HG03565 (cell line): ENCODE measurements around the gene MPV17L2.
"Not testable (repeated sequence)": the region's sequence is repeated elsewhere in the genome, so short reads cannot be mapped to it uniquely, and the experiment has no call there.

Source experiments
- ATAC-seq: cut with Tn5 transposase; IDR thresholded peaks from one replicate; pipeline ENCODE4 v1.9.1; 2021; ENCODE audit warnings: mild to moderate bottlenecking, moderate library complexity; ENCODE audit not compliant: unreplicated experiment

The MPV17L2 gene

DNA sequence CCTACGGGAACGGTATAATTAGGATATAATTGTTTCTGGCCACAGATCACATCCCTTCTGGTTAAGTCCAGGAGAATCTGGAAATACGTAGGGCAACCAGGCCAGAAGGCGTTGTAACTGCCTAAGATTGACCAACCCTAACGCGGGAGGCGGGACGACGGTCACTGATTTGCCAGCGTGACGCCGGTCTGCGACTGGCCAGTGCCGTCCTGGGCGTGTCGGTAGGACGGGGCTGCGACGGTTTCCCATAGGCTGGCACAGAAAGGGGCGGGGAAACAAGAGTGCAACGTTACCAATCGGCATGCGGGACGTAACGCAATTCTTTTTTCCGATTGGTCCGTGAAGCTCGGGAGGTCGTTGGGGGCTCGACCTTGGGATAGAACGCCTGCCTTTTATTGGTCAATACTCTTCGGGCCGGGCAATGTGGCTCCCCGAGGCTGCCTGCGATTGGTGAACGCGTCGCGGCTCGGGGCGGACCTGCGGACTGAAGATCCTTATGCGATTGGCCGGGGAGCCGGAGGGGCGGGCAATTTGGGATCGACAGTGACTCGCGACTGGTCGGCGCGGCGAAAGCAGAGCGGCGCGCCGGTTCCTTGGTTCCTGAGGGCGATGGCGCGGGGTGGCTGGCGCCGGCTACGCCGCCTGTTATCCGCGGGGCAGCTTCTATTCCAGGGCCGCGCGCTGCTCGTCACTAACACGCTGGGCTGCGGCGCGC lies at the start of gene MPV17L2:
TSS of gene MPV17L2 (plus strand) at position 546 of the 715 bp plus-strand sequence. CDS start at position 610, 64 bp downstream.
- peak; percentile 68 for ATAC-seq

DNA sequence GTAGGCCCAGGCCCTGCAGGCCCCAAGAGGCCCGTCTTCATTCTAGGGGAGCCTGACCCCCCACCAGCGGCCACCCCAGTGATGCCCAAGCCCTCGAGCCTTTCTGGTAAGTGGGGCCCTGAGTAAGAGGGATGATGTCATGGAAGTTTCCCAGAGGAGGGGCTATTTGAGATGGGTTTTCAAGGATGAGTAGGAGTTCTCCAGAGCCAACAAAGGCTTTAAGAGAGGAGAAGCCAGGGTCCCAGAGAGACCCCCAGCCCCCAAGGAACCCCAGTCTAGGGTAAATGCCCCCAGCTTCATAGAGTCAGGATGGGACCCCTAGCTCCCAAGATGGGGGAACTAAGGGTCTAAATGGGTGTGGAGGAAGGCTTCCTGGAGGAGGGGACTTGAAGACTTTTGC lies 49.1 kb upstream of the MPV17L2 start:
- ATAC-seq = no peak

GRCh38 chr19:18144361-18144760 lies 48.7 kb upstream of the MPV17L2 start:
- ATAC-seq = no peak

DNA sequence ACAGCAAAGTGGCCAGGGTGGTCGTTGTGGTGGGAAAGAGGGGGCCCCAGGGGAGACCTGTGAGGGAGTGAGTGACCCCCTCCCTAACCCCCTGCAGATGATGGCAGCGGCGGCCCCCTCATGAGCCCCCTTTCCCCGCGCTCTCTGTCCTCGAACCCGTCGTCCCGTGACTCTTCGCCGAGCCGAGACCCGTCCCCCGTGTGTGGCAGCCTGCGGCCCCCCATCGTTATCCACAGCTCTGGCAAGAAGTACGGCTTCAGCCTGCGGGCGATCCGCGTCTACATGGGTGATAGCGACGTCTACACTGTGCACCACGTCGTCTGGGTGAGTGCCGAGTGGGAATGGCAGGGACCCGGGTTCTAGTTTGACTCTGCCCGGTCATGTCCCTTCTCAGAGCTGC lies 48.1 kb upstream of the MPV17L2 start:
- no peak for ATAC-seq

- no peak for ATAC-seq
These were observed 47.5 kb upstream of the MPV17L2 start for GRCh38 chr19:18145391-18145999.

DNA sequence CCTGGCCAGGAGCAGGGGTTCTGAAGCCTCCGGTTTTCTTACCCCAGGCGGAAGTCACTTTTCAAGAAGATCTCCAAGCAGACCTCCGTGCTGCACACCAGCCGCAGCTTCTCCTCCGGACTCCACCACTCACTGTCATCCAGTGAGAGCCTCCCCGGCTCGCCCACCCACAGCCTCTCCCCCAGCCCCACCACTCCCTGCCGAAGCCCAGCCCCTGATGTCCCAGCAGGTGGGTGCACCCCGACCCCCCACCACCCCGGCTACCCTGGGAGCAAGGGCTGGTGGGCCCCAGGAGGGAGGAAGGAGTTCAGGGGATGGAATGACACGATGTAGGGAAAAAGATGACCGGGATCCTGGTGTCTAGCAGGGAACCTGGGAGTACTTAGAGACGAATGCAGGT lies 45.6 kb upstream of the MPV17L2 start:
- no peak for ATAC-seq

DNA sequence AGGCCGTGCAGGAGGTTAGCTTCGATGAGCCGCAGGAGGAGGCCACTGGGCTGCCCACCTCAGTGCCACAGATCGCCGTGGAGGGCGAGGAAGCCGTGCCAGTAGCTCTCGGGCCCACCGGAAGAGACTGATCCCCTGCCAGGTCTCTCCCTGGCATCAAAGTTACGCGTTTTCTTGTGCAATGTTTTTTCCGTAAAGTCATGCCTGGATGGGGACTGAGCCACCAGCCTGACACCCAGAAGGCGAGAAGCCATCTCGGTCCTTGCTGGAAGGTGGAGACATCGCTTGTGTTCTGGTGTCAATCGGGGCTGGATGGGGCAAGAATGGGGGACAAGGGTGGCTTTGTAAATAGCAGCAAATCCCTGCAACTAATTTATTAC lies 43.4 kb upstream of the MPV17L2 start:
- no peak for ATAC-seq

DNA sequence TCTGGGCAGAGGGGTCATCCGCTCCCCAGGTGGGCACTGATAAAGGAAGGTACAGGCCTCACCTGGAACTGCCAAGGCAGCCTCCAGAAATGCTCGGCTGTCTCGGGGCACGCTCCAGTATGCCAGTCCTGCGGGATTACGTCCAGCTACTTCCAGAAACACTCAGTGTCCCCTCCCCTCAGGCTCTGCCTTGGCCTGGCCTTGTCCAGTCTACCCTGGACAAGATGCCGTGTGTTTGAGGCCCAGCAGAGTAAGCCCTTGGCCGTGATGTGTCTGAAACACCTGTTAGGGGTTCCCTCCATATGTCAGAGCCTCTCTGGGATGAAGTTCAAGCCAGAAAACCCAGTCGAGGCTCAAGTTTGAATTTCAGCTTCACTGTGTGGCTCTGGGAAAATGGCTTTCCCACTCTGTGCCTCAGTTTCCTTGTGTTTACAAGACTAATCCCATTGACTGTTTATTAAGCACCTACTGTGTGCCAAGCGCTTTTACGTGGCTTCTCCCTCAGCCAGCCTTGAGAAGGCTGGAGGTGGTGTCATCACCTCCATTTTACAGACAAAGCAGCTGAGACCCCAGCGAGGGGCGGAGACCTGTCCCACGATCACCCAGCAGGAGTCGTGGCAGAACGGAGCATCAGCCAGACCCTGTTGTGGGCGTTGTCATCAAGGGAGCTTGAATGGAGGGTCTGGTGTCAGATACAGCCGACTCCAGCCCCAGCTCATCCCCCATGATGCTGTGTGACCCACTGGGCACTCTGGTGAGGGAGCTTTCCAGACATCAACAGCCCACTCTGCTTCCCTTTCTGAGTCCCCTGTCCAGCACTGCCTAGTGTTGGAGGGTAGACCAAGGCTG lies 42.0 kb upstream of the MPV17L2 start:
- ATAC-seq = no peak

DNA sequence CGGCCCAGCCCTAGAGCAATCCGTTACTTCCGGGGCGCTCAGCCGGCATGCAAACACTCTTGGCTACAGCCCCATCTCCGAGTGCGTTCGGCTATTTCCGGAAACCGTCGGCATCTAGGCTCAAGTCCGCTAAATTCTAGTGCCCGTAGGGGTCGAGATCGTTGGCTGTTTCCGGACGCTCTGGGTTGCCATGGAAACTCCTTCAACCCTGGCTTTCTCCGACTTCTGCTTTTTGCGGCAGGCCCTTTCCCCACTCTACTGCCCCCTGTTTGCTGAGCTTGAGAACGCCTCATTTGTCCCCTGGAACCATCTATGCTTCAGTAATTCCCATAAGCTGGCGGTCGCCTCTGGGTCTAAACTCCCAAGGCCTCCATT lies 40.6 kb upstream of the MPV17L2 start:
- peak; percentile 60 for ATAC-seq

GRCh38 chr19:18152817-18153555 lies 40.0 kb upstream of the MPV17L2 start, which contains the start of gene PIK3R2:
Gene PIK3R2 (plus strand): TSS chr19:18153163. CDS start chr19:18155880, 2,717 bp downstream.
- peak; percentile 76 for ATAC-seq

- ATAC-seq = no peak
These were observed 39.4 kb upstream of the MPV17L2 start for GRCh38 chr19:18153556-18154134.

DNA sequence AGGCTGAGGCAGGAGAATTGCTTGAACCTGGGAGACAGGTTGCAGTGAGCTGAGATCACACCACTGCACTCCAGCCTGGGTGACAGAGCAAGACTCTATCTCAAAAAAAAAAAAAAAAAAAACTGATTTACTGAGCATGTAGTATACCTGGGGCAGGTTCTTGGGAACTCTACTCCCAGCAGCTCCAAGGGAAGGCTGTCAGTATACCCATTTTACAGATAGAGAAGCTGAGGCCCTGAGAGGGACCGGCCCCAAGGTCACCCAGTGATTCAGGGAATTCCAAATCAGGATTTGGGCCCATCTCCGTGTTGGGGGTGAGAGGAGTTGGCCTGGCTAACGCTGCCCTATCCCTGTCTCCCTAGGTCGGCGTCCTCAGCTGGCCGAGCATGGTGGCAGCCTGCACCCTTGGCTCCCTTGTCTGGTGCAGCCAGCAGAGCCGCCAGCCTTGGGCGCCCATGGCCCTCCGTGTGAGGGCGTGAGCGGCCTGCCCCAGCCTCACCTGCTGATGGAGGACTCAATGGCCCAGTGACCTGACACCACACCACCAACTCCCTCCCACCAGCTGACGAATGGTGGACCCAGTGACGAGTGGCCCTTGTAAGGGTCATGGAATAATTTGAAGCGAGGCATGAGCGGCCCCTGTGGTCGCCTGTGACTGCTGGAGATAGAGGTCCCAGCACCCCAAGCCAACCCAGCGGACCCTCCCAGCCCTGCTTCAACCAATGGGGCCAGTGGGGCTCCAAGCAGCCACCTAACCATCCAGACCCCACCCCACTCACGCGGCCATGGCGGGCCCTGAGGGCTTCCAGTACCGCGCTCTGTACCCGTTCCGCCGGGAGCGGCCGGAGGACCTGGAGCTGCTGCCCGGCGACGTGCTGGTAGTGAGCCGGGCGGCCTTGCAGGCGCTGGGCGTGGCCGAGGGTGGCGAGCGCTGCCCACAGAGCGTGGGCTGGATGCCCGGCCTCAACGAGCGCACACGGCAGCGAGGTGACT lies 37.6 kb upstream of the MPV17L2 start:
- no peak for ATAC-seq

GRCh38 chr19:18156268-18156667 lies 36.8 kb upstream of the MPV17L2 start:
- ATAC-seq = no peak

GRCh38 chr19:18156841-18157464 lies 36.1 kb upstream of the MPV17L2 start:
- no peak for ATAC-seq

DNA sequence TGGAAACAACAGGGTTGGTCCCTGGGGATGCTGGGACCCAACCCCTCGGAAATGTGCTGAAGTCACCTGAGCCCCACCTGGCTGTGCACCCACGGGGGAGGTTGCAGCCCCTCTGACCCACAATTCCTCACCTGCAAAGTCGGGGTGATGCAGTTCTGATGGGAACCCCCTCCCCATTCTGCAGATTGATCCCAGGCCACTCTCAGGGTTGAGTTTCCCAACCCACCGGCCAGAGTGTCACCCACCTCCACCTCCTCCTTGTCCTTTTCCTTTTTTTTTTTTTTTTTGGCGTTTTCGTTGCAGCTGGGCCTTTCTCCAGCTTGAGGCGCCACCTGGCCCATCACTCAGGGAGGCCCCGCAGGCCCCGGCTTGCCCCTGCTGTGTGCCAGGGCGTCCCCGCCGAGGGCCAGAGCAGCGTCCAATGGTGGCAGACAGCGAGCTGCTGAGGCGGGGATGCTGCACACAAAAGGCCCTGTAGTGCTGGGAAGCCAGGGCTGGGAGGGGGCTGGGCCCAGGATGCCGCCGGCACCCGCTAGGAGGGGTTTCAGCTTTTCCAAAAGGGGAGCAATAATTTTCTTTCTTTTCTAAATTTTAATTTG lies 35.5 kb upstream of the MPV17L2 start:
- ATAC-seq = no peak

DNA sequence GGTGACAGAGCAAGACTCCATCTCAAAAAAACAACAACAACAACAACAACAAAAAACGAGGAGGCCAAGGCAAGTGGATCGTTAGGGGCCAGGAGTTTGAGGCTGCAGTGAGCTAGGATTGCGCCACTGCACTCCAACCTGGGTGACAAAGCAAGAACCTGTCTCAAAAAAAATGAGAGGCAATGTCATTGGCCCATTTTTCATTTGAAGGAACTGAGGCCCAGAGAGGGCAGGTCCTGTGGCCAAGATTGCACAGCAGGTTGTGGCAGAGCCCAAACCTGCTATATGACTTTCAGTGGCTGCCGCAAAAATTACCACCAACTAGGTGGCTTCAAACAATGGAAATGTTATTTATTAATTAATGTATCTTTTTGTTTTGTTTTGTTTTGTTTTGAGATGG lies 34.6 kb upstream of the MPV17L2 start:
- no peak for ATAC-seq

GRCh38 chr19:18159059-18159616 lies 33.9 kb upstream of the MPV17L2 start:
- not testable (repeated sequence) for ATAC-seq

DNA sequence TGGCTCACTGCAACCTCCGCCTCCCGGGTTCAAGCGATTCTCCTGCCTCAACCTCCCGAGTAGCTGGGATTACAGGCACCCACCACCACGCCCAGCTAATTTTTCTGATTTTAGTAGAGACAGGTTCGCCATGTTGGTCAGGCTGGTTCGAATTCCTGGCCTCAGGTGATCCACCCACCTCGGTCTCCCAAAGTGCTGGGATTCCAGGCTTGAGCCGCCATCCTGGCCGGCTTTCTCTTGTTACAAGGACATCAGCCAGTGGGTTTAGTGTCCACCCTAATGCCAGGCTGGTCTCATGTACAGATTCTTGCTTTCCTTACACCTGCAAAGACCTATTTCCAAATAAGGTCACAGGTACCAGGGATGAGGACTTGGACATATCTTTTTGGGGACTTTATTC lies 33.2 kb upstream of the MPV17L2 start:
- no peak for ATAC-seq
